ENCODE measurements around the gene RAB11FIP4.

RAB11FIP4 gene

DNA sequence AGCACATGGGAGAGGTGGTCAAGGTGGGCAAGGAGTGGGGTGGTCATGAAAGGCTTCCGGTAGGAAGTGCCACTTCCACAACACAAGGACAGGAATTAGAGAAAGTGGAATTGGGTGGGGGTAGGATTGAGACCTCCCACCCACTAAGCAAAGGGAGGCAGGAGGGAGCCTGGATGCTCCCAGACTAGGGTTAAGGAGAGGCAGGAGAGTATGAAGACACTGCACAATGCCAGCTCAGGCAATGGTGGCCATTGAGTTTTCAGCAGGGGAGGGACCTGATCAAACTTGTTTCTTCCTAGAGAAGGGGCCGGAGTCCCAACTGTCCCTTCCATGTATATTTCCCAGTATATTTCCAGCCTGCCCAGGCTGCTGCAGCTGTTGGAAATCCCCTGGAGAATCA is 3.1 kb upstream of the RAB11FIP4 start:
- no peak for DNase-seq

DNA sequence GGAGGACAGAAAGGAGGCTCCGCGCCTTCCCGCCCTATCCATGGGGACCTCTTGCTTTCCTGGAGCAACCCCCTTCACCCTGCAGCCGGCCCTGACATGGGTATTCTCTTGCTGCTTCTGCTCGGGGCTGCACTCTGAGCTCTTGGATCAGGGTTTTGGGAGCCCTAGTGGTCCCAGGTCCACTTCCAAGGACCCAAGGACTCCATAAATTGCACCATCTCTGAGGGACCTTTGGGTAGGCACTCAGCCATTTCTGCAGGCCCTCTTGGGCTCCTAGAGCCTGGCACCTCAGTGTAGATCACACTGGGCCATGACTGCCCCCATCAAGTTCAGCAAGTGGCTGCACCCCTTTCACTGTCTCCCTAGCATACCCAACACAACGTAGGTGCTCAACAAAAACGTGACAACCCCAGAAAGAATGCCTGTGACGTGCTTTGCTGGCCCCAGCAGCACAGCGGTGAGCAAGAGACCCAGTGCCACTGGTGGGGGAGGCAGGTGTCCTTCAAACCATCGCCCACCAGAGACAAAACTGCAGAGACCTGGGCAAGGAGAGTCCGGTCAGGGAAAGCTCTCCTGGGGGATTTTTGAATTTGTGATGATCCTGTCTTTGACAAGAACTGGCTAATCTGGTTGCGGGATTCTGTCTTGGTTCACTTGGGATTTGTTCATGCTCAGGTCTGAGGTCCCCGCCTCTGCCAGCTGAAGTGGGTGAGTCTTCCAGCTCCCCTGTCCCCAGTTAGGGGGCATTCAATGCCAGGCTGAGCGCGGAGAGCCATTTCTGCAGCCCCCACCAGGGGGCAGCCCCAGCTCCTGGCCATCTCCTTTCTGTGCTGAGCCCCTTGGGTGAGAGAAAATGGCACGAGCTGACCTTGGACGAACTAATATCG is 2.5 kb upstream of the RAB11FIP4 start:
- no peak for DNase-seq

DNA sequence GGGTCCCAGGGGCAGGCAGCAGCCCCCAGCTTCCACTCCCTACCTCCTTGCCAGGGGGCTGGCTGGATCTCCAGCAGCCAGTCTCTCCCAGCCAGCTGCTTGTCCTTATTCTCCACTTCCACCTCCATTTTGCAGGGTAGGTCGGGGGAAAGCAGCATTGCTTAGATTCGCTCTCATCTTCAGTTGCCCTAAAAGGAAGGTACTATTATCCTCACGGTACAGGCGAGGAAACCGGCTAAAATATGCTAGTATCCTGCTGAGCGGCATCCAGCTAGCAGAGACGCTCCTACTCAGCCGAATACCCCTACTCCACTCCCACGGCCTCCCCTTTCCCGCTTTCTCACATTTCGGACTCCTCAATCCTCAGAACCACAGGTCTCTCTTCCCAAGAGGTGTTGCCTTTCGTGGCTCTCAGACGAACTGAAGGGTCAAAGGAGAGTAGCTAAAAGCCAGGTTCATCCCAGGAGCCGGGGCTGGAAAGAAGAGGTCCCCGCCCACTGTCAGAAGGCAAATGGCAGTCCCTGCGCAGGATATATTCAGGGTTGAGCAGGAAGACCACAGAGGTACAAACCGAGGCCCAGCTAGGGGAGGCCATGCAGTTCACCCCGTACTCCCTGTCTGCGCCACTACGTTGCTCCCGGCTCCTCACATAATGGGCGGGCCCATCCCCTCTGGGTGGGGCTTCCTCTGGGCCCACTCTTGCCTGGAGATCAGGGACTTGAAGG is 1.7 kb upstream of the RAB11FIP4 start:
- no peak for DNase-seq

DNA sequence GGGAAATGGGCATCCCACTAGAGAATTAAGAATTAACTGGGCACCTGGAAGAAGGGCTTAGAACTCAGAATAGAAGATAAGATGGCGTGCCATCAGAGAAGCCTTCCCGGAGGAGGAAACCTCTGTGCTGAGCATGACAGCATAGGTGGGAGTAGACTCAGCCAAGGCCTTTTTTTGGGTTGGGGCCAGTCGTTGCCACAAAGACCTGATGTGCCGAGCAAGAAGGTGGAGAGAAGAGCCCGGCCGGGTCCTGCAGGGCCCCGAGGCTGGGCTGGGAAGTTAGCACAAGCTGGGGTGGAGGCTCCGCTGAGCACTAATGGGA is 1.1 kb upstream of the RAB11FIP4 start:
- DNase-seq: no peak

DNA sequence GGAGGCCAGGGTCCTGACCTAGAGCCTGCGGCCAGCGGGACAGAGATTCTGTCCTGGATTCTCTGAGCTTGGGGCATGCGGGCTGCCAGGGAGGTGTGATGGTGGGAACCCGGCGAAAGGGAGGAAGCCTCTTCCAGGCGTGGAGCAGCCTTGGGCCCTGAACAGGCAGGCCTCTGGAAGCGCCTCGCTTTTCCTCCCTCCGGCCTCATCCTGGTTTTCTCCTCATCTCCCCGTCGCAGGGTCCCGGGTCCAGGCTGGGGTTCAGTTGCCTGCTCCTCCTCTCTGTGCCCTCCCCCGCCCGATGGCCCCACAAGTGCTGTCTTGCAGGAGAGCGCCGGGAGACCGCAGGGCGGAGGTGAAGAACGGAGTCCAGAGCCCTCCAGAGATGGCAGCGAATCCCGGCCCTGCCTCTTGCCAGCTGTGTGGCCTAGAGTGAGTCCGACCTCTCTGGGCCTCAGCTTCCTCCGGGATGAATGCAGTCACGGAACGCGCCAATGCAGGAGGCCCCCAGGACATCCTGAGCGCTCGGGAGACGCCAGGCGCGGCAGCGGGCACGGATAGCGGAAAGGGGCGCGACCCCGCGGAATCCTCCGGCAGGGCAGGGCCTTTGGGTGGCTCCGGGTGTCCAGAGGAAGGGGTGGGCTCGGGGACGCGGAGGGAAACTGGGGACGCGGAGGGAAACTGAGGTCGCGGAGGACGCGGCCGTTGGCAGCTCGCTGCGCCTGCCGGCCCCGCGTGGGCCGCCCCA is 553 bp upstream of the RAB11FIP4 start:
- DNase-seq: no peak

DNA sequence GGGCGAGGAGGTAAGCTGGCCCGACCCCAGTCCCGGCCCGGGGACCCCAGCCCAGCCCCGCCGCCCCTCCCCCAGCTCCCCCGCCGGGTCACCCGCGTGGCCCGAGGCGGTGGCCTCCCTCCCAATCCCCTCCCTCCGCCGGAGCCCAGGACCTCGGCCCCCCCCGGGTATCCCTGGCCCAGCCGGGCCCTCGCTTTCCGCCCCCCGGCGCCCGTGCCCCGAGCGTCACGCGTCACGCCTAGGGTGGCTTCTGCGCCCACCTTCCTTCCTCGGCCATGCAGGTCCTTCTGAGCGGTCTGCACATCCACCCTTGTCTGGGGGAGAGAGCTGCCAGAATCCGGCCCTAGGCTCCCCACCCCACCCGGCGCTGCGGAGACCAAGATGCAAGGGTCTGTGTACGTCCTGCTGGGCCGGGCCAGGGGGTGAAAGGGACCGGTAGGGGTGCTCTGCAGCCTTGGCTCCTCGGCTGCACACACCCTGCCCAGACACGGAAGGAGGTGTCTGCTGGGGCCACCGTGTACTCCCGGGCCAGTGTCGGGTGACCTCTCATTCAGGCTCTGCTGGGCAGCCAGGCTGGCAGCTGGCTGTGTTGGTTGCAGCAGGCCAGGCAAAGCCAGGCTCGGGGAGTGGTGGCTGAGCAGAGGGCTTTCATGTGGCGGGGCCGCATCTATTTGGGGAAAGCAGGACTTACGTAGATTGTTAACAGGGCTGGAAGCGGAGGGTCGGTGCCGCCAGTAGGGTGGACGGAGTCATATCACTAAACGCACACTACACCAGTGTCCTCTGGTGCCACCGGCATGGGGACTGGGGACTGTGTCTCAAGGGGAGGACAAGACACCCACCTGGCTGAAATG is 754 bp downstream of the RAB11FIP4 start:
- DNase-seq: no peak

DNA sequence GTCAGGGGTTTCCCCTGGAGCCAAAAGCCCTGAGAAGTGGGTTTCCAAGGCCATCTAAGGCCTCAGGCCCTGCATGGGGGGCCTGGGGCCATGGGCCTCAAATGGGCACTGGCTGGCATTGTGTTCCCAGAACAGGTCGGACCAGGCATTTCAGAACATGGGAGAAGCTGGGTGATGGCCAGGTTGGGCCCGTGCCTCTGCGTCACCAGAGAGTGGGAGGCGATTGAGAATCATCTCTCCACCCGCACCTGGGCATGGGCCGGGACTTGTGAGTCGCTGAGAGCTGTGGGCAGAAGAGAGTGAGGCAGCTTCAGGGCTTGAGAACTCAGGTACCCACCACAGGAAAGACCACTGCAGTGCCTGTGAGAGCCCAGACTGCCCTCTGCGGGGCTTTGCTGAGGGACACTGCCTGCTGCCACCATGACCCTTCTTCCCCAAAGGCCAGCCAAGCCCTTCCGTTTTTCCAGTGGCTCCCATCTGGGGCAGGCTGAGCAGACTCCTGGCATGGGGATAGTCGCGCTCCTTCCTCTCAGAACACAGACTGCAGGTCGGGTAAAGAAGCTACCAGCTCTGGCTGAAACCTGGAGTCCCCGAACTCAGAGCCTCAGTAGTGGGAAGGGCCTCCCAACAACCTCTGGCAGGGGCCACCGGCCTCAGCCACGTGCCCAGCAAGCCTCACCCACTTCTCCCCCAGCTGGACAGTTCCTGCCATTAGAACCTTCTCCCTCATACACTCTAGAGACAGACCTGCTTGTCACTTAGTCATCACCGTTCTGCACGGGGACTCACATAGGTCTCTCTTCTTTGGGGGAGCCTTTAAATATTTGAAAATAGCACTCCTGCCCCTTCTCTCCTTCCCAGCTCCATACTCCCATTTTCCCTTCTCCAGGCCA is 1.6 kb downstream of the RAB11FIP4 start:
- no peak for DNase-seq

DNA sequence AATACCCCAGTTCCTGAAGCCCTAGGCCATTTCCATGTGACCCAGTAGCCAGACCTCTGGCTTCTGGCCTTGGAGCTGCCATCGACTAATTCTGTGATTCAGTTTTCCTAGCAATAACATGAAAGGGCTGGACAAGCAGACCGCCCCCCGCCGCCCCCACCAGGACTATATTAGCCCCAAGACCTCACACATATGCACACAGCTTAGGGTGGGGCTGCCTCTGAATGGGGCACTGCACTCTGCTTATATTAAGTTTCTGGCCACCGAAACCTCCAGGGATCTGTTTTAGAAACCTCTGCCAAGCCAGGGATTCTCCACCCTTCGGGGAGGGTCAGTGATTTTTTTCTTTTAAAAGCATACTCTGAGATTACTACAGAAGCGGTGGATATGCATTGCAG is 2.3 kb downstream of the RAB11FIP4 start:
- no peak for DNase-seq

DNA sequence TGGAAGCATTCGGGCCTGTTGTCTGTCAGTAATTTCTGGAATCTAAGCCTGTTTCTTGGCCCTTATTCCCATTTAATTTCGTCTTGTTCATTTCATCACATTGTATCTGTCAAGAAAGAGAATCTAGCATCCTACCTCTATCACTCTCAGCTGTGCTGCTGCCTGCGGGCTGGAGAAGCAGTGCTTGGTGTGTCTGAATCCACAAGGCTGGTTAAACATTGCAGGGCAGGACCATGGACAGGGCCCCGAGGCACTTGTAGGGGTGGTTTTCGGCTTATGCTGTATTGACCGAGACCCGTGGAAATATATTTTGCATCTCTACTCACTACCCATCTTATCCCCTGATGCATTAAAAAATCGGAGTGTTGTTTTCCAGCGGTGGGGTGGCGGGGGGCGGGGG is 3.1 kb downstream of the RAB11FIP4 start:
- DNase-seq: no peak

DNA sequence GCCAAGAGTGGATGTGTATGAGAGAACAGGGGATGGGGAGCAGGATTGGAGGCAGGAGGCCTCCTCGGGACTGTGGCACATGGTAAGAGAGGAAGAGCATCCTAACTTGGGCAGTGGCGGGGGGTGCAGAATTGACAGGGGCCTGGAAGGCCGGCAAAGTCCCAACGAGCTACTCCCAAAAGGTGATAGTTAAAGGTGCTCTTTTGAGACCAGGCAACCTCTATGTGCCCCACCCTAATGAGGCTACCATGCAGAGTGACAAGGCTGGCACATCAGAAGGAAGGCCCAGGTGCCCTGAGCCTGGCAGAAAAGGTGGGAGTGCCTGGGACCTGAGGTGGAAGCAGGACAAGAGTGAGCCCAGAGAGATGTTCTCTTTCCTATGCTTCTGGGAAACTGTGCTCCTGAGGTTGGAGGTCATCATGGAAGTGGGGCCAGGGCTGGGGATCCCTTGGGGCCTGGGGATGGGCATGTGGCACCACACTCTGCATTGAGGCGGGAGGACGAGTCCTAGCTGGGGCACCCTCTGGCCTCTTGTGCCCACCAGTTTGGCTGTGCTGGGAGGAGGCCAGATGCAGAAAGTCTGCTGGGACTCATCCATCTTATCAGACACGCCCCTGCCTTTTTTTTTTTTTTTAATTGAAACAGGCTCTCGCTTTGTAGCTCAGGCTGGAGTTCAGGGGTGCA is 5.9 kb downstream of the RAB11FIP4 start:
- DNase-seq: no peak

DNA sequence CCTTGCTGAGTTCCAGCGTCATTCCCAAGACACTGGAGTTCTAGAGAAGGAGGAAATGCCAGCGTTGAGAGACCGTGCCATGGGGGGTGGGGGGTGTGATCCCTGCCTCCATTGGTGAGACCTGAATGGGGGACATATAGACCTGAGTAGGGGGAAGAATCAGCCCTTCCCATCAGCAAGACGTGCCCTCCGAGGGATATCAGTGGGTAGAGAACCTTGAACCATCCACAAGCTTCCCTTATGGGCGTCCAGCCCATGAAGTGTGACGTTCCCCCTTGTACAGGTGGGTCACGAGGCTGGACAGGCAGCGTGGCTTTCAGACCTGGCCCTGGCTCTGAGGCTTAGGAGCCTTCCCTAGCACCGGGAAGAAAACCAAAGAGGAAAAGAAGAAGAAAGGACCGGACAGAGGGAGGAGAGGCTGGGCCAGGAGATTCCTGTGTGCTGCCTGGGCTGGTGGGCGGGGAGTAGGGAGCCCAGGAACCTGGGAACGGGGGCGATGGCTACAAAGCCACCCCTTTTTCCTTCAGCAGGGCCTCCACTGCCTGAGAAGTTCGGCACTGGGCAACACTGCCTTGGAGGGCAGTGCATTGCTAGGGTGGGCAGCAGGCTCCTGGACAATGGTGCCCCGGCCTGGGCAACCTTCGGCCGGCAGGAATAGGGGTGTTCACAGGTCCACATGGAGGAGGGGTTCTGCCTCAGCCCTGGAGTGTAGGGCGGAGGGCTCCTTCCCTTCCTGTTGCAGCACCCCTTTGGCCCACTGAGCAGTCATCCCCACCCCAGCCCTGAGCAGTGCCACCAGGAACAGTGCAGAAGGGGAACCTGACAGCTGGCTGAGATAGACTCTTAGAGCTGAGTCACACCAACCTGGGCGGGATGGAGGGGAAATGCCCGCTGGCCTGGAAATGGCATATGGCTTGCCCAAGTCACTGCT is 7.2 kb downstream of the RAB11FIP4 start:
- DNase-seq: no peak

DNA sequence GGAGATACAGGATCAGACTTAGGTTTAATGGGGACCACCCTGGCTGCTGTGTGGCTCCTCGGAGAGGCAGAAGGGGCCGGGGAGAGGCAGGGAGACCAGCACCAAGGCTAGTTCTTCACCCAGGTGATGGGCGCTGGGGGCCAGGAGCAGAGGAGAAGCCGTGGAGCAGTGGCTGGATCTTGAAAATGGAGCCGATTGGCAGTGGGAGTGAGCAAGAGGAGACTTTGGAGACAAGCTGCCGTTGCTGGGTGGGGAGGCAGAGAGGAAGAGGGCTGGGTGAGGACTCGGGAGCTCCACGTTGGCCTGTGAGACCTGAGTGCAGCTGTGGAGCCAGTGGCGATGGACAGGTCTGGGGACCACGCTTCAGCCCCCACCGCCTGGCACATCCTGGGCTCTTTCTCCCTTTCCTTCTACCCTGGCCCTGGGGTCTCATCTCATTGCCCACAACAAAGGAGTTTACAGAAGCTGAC is 9.0 kb downstream of the RAB11FIP4 start:
- no peak for DNase-seq

DNA sequence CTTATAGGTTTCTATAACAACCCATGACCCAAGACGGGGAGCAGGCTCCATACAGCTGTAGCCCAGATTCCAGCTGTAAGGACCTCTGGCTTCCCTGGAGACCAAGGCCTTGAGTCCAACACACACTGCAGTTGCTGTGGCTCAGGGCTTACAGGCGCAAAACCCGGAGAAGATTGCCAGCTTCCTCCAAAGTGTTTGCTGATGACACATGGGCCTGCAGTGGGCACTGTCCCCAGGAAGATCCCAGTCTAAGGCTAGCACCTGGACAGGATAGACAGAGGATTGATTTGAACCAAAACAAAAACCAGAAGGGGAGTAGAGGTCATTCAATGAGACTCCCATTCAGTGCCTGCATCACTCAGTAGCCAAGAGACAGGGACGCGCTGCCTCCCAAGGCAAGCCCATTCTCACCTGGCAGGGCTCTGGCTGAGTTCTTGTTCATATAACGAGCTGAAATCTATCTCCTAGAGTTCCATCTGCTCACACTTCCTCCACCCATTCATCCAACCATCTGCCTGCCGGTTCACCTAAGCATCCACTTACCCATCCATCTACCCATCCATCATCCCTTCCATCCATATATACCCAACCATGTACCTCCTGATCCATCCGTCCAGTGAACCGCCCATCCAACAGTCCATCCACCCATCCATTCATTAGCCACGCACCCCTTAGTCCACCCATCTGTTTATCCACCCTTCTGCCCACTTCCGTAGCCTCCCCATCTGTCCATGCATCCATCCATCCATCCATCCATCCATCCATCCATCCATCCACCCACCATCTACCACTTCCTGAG is 10.2 kb downstream of the RAB11FIP4 start:
- DNase-seq: peak; percentile 66

DNA sequence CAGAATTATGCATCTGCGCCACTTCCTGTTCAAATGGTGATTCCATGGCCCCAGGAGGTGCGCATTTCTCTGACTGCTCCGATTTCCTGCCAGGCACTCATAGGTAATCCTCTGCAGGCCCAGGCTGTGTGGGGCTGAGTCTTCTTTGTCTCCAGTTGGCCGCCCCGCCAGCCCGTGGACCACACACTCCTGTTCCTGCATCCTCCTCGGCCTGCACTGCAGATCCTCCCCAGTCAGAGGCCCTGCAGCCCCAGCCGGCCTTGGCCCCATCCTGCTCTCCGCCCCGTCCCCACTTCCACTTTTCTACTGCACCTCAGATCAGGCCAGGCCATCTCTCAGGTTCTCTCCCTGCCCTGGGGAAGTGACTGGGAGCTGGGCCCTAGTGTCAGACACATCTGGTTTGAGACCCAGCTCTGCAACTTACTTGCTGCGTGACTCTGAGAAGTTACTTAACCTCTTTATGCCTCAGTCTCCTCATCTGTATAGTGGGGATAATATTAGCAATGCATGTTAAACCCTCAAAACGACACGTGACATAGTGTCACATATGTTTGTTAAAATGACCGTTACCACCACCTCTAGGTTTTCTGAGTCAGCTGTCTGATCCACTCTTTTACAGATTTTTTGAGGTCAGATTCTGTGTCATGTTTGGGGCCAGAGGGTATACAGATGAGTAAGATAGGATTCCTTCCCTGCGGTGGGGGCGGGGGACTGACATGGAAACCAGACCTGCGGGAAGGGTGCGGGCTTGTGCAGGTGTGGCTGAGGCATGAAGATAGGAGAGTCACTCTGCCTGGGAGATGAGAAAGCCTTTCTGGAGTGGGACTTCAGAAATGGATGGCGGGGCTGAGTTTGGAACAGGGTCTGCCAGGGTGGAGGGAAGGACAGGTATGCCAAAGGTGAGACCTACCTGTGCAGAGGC is 12.8 kb downstream of the RAB11FIP4 start:
- DNase-seq: no peak

DNA sequence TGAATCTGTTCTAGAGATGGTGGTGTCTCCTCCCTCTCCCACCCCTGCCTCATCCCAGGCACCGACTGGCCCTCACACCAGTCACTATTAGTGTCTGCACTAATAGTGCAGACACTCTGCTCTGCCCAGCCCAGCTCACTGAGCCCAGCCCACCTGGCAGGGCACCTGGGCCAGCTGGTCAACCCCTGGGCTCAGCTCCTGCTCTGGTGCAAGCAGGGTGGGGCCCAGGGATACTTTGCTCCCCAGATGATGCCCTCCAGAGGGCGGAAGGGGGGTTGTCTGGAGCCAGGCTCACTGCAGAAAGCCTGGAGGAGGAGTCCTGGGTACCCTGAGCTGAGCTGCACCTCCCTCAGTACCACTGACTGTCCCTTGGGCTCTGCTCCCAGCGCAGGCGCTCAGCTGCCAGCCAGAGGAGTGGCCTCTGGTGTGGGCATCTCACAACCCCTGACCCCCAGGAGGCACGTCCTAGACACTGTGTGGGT is 14.5 kb downstream of the RAB11FIP4 start:
- no peak for DNase-seq

DNA sequence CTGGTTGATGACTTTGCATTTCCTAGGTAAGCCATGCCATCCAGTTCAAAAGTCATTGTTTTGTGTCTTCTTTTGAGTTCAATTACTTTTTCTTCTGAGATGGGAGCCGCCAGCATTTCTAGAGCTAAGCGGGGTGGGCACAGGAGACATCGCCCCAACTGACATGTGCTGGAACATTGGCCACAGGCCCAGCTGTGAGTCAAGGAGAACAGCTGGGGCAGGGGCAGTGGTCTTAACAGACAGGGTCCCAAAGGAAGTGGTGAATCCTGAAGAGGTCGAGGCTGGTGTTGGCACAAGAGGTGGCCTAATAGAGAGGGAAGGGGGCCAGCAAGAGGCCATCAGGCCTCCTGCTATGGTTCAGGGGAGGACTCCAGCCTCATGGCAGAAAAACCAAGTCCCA is 17.1 kb downstream of the RAB11FIP4 start:
- no peak for DNase-seq

DNA sequence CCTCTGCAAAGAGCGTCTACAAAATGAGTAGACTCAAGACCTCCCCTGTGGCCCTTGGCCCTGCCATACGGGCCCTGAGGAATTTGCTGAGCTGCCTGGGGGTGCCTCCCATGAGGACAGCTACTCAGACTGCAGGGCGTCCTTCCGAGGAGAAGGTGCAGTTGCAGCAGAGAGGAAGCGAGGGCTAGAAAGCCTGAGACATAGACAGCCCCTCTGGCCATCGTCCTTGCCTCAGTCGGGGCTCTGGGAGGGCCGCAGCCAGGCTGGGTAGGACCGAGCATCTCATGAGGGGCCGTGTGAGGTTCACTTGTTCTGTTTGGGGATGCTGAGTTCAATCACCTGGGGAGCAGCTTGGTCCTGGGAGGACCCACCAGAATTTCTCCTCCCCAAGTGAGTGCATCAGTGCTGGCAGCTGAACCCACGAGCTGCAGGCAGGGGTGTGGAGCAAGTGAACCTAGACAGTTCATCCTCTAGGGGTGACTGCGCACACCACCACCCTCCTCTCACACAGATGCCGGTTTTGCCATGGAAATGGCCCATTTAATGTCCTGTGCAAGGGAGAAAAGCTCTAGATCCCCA is 20.3 kb downstream of the RAB11FIP4 start:
- DNase-seq: no peak

All from NCI-H524 treated with DMSO at 0.1 percent for 48 hours (cell line).